A549 (cell line): ENCODE measurements around the gene ZNF385B.

Experiments
- ELK1 ChIP-seq: fragments of 150-350 bp; IDR thresholded peaks from 2 replicates; pipeline ENCODE4 v1.6.1; 2014; ENCODE audit warnings: low read depth, mild to moderate bottlenecking, low read length
- EP300 ChIP-seq, 2 experiments: fragments of >200 bp; sonication (Bioruptor Twin); formaldehyde crosslinking; IDR thresholded peaks; 2 replicates in 1 of 2; 3 replicates in 1 of 2; pipeline ENCODE4 v1.6.1; 2016 to 2017
- ESRRA ChIP-seq: fragments of 150-350 bp; IDR thresholded peaks from 2 replicates; pipeline ENCODE4 v1.6.1; 2014; ENCODE audit warnings: mild to moderate bottlenecking, low read length, borderline replicate concordance
- KDM1A ChIP-seq: fragments of 200-600 bp; sonication (generic); IDR thresholded peaks from 2 replicates; pipeline ENCODE4 v1.6.1; 2016; ENCODE audit warnings: low read depth, mild to moderate bottlenecking
- POLR2A ChIP-seq: IDR thresholded peaks from 2 replicates; pipeline ENCODE4 v1.6.1; 2012; ENCODE audit warnings: mild to moderate bottlenecking, low read length
- POLR2AphosphoS2 ChIP-seq: conservative IDR thresholded peaks from 2 replicates; pipeline ENCODE4 v1.6.1; 2012; ENCODE audit warnings: low read length, improper control_type of control experiment, inconsistent platforms
- SMC3 ChIP-seq: fragments of >200 bp; sonication (Bioruptor Twin); formaldehyde crosslinking; IDR thresholded peaks from 3 replicates; pipeline ENCODE4 v1.6.1; 2018; ENCODE audit warnings: inconsistent platforms
- TF ChIP-seq, protein P1 (sequence below): fragments of >200 bp; sonication (Bioruptor Twin); formaldehyde crosslinking; IDR thresholded peaks from 3 replicates; pipeline ENCODE4 v1.5.1; 2016
- TF ChIP-seq, protein P2 (sequence below): fragments of 200-600 bp; sonication (generic); IDR thresholded peaks from 2 replicates; pipeline ENCODE4 v1.6.1; 2016; ENCODE audit warnings: antibody characterized with exemption, mild to moderate bottlenecking, moderate library complexity

DNA sequence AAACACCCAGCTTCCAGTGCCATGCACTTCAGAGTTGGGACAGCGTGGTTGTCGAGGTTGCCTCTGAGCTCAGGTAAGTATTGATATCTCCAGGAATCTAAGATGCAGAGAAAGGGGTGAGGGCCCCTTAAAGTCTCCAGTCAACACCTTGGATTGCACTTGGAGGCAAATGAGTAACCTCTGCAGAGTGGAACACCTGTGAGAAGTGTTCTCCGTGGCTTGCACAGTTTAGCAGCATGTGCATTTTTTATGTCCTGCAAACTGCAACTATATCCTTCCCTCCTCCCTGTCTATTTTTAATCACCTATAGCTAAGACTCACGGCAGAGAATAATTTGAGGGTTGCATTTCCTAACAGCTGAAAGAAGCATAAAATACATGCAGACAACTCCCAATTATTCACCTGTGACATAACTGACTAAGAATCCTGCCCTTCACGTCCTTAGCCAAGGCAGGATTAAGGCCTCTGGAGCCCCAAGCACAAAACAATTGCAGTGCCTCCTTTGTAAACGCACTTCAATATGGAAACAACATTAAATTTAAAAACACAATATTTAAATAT is 1.6 kb upstream of the ZNF385B start:
- TF ChIP-seq ESRRA: no peak
- TF ChIP-seq, protein P1, sequence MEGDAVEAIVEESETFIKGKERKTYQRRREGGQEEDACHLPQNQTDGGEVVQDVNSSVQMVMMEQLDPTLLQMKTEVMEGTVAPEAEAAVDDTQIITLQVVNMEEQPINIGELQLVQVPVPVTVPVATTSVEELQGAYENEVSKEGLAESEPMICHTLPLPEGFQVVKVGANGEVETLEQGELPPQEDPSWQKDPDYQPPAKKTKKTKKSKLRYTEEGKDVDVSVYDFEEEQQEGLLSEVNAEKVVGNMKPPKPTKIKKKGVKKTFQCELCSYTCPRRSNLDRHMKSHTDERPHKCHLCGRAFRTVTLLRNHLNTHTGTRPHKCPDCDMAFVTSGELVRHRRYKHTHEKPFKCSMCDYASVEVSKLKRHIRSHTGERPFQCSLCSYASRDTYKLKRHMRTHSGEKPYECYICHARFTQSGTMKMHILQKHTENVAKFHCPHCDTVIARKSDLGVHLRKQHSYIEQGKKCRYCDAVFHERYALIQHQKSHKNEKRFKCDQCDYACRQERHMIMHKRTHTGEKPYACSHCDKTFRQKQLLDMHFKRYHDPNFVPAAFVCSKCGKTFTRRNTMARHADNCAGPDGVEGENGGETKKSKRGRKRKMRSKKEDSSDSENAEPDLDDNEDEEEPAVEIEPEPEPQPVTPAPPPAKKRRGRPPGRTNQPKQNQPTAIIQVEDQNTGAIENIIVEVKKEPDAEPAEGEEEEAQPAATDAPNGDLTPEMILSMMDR: no peak
- TF ChIP-seq POLR2A: no peak
- TF ChIP-seq EP300 (IDR thresholded peaks at IDR 0.05): no peak
- TF ChIP-seq, protein P2, sequence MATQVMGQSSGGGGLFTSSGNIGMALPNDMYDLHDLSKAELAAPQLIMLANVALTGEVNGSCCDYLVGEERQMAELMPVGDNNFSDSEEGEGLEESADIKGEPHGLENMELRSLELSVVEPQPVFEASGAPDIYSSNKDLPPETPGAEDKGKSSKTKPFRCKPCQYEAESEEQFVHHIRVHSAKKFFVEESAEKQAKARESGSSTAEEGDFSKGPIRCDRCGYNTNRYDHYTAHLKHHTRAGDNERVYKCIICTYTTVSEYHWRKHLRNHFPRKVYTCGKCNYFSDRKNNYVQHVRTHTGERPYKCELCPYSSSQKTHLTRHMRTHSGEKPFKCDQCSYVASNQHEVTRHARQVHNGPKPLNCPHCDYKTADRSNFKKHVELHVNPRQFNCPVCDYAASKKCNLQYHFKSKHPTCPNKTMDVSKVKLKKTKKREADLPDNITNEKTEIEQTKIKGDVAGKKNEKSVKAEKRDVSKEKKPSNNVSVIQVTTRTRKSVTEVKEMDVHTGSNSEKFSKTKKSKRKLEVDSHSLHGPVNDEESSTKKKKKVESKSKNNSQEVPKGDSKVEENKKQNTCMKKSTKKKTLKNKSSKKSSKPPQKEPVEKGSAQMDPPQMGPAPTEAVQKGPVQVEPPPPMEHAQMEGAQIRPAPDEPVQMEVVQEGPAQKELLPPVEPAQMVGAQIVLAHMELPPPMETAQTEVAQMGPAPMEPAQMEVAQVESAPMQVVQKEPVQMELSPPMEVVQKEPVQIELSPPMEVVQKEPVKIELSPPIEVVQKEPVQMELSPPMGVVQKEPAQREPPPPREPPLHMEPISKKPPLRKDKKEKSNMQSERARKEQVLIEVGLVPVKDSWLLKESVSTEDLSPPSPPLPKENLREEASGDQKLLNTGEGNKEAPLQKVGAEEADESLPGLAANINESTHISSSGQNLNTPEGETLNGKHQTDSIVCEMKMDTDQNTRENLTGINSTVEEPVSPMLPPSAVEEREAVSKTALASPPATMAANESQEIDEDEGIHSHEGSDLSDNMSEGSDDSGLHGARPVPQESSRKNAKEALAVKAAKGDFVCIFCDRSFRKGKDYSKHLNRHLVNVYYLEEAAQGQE: no peak
- no peak for TF ChIP-seq SMC3
- no peak for TF ChIP-seq ELK1
- no peak for TF ChIP-seq POLR2AphosphoS2
- no peak for TF ChIP-seq KDM1A
